Tibial artery (tissue), 4 donors: ENCODE measurements around the gene GLTPD2.

Experiments
- DNase-seq, 2 donors: peaks; one replicate each; pipeline ENCODE4 v3.0.0-alpha.2; 2019
- H3K27ac ChIP-seq, 2 donors: fragments of 200-600 bp; sonication (generic) in 1 of 2; 1 replicate in 1 of 2; 2 replicates in 1 of 2; pipeline ENCODE4 v1.5.1; 2018 to 2019; ENCODE audit warnings: mild to moderate bottlenecking in 1 of 2
- H3K27me3 ChIP-seq, 2 donors: fragments of 200-600 bp; sonication (generic) in 1 of 2; one replicate each; pipeline versions ENCODE4 v1.5.1 to v1.6.0; 2016 to 2019
- H3K36me3 ChIP-seq, 3 donors: fragments of 200-600 bp; sonication (generic) in 2 of 3; one replicate each; pipeline ENCODE4 v1.5.1; 2016 to 2019; ENCODE audit warnings: mild to moderate bottlenecking in 2 of 3
- H3K4me1 ChIP-seq, 4 donors: fragments of 200-600 bp; sonication (generic) in 2 of 4; 1 replicate in 3 of 4; 2 replicates in 1 of 4; pipeline ENCODE4 v1.5.1; 2016 to 2019
- H3K4me3 ChIP-seq, 2 donors: fragments of 200-600 bp; sonication (generic) in 1 of 2; 1 replicate in 1 of 2; 2 replicates in 1 of 2; pipeline ENCODE4 v1.5.1; 2018 to 2019; ENCODE audit warnings: mild to moderate bottlenecking in 2 of 2
- H3K9me3 ChIP-seq, 3 donors: fragments of 200-600 bp; sonication (generic) in 1 of 3; one replicate each; pipeline ENCODE4 v1.5.1; 2016 to 2019
- intact Hi-C: fragments of 100-400 bp; cut with DNase I; formaldehyde crosslinking; loops from one replicate; pipeline ENCODE4 v1.15.0; 2023; ENCODE audit warnings: low total_unique reads
- TF ChIP-seq, protein P1 (sequence below), 2 experiments: fragments of 200-600 bp in 1 of 2; fragments of 450-650 bp in 1 of 2; IDR thresholded peaks; one replicate each; pipeline ENCODE4 v1.5.1; 2017 to 2019; ENCODE audit warnings: antibody characterized with exemption in 2 of 2, mild to moderate bottlenecking in 1 of 2, moderate library complexity in 1 of 2

GLTPD2 gene

DNA sequence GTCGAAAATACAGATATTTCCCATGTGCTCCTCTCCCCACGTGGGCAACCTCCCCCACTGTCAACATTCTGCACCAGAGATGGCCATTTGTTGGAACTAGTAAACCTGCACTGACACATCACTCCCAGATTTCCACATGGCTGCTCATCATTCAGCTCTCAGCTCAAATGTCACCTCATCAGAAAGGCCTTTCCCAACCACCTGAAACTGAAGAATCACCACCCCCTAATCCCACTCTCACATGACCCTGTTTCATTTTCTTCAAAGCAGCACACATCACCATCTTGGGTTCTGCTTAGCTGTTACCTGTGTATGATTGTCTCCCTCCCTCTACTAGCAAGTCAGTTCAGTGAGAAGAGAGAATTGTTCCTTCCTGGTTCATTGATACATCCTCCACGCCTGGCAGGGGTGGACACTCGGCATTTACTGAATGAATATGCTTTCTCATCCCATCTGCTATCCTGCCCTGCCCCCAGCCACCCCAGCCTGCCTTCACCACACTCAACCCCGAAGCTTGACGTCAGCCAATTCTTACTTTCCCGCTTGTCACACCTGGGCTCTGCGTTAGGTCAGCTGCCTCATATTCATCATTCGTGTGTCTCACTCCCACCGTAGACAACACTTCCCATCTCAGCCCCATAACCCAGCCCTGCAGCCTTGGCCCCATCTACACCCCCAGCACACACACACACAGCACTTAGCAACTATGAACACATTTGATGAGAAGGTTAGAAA, 11.9 kb downstream of the GLTPD2 start:
- TF ChIP-seq, protein P1, sequence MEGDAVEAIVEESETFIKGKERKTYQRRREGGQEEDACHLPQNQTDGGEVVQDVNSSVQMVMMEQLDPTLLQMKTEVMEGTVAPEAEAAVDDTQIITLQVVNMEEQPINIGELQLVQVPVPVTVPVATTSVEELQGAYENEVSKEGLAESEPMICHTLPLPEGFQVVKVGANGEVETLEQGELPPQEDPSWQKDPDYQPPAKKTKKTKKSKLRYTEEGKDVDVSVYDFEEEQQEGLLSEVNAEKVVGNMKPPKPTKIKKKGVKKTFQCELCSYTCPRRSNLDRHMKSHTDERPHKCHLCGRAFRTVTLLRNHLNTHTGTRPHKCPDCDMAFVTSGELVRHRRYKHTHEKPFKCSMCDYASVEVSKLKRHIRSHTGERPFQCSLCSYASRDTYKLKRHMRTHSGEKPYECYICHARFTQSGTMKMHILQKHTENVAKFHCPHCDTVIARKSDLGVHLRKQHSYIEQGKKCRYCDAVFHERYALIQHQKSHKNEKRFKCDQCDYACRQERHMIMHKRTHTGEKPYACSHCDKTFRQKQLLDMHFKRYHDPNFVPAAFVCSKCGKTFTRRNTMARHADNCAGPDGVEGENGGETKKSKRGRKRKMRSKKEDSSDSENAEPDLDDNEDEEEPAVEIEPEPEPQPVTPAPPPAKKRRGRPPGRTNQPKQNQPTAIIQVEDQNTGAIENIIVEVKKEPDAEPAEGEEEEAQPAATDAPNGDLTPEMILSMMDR (IDR thresholded peaks at IDR 0.05) = no peak
- DNase-seq = no peak
- peaks cover 15 to 33% (median 21%) of the 10 kb centered on the region in 3 donors for H3K36me3 ChIP-seq
- no peaks in the 10 kb centered on the region for H3K27me3 ChIP-seq
- peaks cover 0 to 12% (median 8%) of the 10 kb centered on the region in 4 donors for H3K4me1 ChIP-seq
- no peak overlapping the region for H3K4me3 ChIP-seq
- intact Hi-C loops = no loop called here
- H3K27ac ChIP-seq = no peak overlapping the region
- no peaks in the 10 kb centered on the region for H3K9me3 ChIP-seq

DNA sequence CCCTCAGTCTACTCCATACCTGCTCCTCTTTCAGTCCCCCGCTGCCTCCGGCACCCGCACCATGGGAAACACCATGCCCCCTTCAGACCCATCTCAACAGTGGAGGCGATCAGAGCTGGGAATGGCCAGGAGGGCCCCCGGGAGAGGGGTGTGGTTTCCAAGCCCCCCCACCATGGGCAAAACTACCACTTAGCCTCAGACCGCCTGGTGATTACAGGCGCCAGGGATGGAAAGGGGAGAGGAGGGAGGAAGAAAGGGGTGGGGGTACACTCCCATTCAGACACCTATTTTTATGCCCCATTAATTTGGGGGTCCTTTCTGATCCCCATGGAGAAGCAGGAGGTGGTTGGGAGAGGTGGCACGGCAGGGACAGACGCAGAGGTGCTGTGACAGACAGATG, 13.5 kb downstream of the GLTPD2 start, which contains the start of gene C17orf114:
TSS of gene C17orf114 (minus strand) at position 101 of the 400 bp plus-strand sequence.
- H3K27me3 ChIP-seq = no peaks in the 10 kb centered on the region
- intact Hi-C loops = no loop called here
- TF ChIP-seq, protein P1 (IDR thresholded peaks at IDR 0.05) = no peak
- no peak within 1 kb of the TSS for H3K27ac ChIP-seq
- no peak within 1 kb of the TSS for H3K4me3 ChIP-seq
- DNase-seq = no peak
- H3K9me3 ChIP-seq = no peaks in the 10 kb centered on the region
- H3K36me3 ChIP-seq = peaks cover 15 to 33% (median 21%) of the 10 kb centered on the region in 3 donors
- H3K4me1 ChIP-seq = peaks cover 0 to 10% (median 4%) of the 10 kb centered on the region in 4 donors

DNA sequence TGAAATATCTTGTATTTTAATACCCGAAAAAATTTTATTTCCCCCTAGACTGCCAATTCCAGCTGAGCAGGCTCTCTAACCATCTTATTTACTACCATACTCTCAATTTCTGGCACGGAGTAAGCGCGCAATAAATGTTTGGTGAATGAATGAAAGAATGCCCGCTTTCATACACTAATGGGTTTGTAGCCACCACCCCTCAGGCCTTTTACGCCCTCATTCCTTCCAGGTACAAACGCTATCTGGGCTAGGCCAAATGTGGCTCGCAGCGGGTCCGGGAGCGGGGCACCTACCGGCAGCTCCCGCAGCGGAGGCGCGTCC, 17.7 kb downstream of the GLTPD2 start:
- Histone ChIP-seq H3K9me3 (no peaks in the 10 kb centered on the region), H3K4me3 (peak overlapping the region; percentile 89 to 94), H3K27me3 (no peaks in the 10 kb centered on the region), H3K27ac (peak overlapping the region; percentile 67 to 71), H3K36me3 (peaks cover 0 to 26% (median 6%) of the 10 kb centered on the region in 3 donors), H3K4me1 (peaks cover 0 to 25% (median 18%) of the 10 kb centered on the region in 4 donors)
- no peak for DNase-seq
- TF ChIP-seq, protein P1 (IDR thresholded peaks at IDR 0.05) = no peak
- intact Hi-C loops = no loop called here

DNA sequence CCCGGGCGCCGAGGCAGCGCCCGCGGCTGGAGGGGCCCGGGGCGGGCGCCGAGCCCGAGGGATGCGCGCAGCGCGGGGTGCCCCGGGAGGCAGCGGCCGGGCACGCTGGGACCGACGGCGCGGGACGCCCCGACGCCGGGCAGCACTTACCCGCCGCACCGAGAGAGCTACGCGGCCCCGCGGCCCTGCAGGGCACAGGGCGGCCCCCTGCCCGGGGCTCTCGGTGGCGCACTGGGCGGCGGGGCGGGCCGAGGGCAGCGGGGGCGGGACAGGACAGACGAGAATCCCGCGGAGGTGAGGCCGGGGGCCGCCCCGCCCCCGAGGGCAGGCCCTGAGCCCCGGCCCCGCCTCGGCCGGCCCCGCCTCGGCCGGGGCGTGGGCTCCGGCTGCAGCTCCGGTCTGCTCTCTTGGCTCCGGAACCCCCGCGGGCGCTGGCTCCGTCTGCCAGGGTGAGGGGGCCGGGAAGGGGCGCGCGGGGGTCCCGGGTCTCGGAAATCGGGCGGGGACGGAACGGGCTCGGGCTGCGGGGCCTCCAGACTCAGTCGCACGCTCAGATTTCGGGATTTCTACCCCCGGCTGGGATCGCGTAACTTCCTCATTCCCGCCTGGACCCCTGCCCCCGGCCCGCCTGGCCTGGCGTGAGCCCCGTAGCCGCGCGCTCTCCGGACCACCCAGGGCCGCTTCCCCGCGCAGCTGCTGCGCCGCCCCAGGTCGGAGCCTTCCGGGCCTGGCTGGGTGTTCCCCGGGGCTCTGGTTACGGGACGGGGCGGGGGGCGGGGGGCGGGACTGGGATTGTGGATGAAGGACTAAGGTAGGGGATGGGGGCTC, 18.2 kb downstream of the GLTPD2 start, which contains the start of gene PLD2:
TSS of gene PLD2 (plus strand) at position 376 of the 828 bp plus-strand sequence. CDS start 621 bp downstream, outside the sequence.
- DNase-seq = peak; percentile 85 to 89
- Histone ChIP-seq H3K27me3 (no peaks in the 10 kb centered on the region), H3K4me1 (peaks cover 0 to 25% (median 18%) of the 10 kb centered on the region in 4 donors), H3K4me3 (peak within 1 kb of the TSS; percentile 89 to 94), H3K36me3 (peaks cover 0 to 31% (median 6%) of the 10 kb centered on the region in 3 donors), H3K27ac (peak within 1 kb of the TSS; percentile 67 to 71), H3K9me3 (no peaks in the 10 kb centered on the region)
- TF ChIP-seq, protein P1 (IDR thresholded peaks at IDR 0.05) = no peak
- intact Hi-C loops = no loop called here

DNA sequence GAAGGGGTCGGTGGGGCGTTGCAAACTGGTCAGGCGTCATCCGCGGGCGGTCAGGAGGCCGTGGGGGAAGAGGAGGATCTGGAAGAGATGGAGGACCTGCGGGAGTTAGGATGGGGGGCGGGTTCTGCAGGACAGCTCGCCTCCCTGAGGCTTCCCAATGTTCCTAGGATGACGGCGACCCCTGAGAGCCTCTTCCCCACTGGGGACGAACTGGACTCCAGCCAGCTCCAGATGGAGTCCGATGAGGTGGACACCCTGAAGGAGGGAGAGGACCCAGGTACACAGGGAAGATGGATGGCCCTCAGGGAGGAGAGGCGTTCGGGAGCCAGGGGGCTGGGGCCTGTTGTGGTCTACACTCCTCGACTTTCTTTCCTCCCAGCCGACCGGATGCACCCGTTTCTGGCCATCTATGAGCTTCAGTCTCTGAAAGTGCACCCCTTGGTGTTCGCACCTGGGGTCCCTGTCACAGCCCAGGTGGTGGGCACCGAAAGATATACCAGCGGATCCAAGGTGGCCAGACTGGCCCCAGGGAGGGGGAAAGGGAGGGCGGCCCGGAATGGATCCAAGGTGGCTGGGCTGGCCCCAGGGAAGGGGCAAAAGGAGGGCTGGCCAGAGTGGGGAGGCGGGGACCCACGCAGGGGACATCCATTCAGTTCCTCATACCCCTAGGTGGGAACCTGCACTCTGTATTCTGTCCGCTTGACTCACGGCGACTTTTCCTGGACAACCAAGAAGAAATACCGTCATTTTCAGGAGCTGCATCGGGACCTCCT, 19.0 kb downstream of the GLTPD2 start:
- H3K36me3 ChIP-seq = peaks cover 0 to 31% (median 6%) of the 10 kb centered on the region in 3 donors
- TF ChIP-seq, protein P1 (IDR thresholded peaks at IDR 0.05) = no peak
- intact Hi-C loops = no loop called here
- no peaks in the 10 kb centered on the region for H3K27me3 ChIP-seq
- peak overlapping the region; percentile 89 to 94 for H3K4me3 ChIP-seq
- peak overlapping the region; percentile 67 to 71 for H3K27ac ChIP-seq
- DNase-seq = no peak
- H3K4me1 ChIP-seq = peaks cover 0 to 25% (median 18%) of the 10 kb centered on the region in 4 donors
- no peaks in the 10 kb centered on the region for H3K9me3 ChIP-seq
